Liver (tissue), 9 donors: ENCODE results near the gene TTLL7. TPM values are rescaled to one million over a fixed set of nuclear protein-coding genes. Genes with fewer than 3 reads are reported as not detected.

Experiments
- DNase-seq: peaks from one replicate; pipeline ENCODE4 v3.0.0-alpha.2; 2017; ENCODE audit warnings: low spot score
- H3K27ac ChIP-seq, 2 donors: one replicate each; pipeline ENCODE4 v1.7.0; 2013; ENCODE audit warnings: inconsistent platforms in 2 of 2, low read length in 2 of 2, control low read depth in 1 of 2, low read depth in 1 of 2, mild to moderate bottlenecking in 1 of 2
- H3K27me3 ChIP-seq, 4 donors: one replicate each; pipeline versions ENCODE4 v1.6.1 to v1.7.0; 2013; ENCODE audit warnings: low read length in 3 of 4, inconsistent platforms in 1 of 4, mild to moderate bottlenecking in 1 of 4, moderate library complexity in 1 of 4; ENCODE audit not compliant: control insufficient read depth in 4 of 4, insufficient read depth in 4 of 4
- H3K36me3 ChIP-seq, 4 donors: one replicate each; pipeline versions ENCODE4 v1.6.1 to v1.7.0; 2013; ENCODE audit warnings: low read length in 3 of 4, mild to moderate bottlenecking in 3 of 4, low read depth in 1 of 4, moderate library complexity in 1 of 4; ENCODE audit not compliant: control insufficient read depth in 4 of 4, insufficient read depth in 3 of 4
- H3K4me1 ChIP-seq, 4 donors: one replicate each; pipeline versions ENCODE4 v1.6.1 to v1.7.0; 2013; ENCODE audit warnings: low read length in 3 of 4, mild to moderate bottlenecking in 3 of 4, moderate library complexity in 1 of 4; ENCODE audit not compliant: control insufficient read depth in 4 of 4, insufficient read depth in 4 of 4
- H3K4me3 ChIP-seq, 3 donors: one replicate each; pipeline versions ENCODE4 v1.6.1 to v1.7.0; 2013; ENCODE audit warnings: low read length in 3 of 3, control low read depth in 1 of 3, low read depth in 1 of 3, mild to moderate bottlenecking in 1 of 3
- H3K9ac ChIP-seq, 2 donors: one replicate each; pipeline ENCODE4 v1.7.0; 2013; ENCODE audit warnings: low read length in 2 of 2, mild to moderate bottlenecking in 2 of 2, moderate library complexity in 2 of 2, control low read depth in 1 of 2, low read depth in 1 of 2
- H3K9me3 ChIP-seq, 4 donors: one replicate each; pipeline versions ENCODE4 v1.6.1 to v1.7.0; 2013; ENCODE audit warnings: low read length in 3 of 4; ENCODE audit not compliant: control insufficient read depth in 4 of 4
- ATF3 ChIP-seq: IDR thresholded peaks from 2 replicates; pipeline ENCODE4 v1.6.1; 2016; ENCODE audit warnings: antibody characterized with exemption
- CTCF ChIP-seq: fragments of 150-350 bp; IDR thresholded peaks from 2 replicates; pipeline ENCODE4 v1.5.1; 2017; ENCODE audit warnings: improper control_type of control experiment, low read depth, low read length; ENCODE audit not compliant: missing input control
- EGR1 ChIP-seq, 2 donors: IDR thresholded peaks; 2 replicates each; pipeline ENCODE4 v1.6.1; 2016 to 2018; ENCODE audit warnings: antibody characterized with exemption in 2 of 2, low read depth in 2 of 2
- FOXA1 ChIP-seq: IDR thresholded peaks from 2 replicates; pipeline ENCODE4 v1.6.1; 2016; ENCODE audit warnings: antibody characterized with exemption
- FOXA2 ChIP-seq: IDR thresholded peaks from 2 replicates; pipeline ENCODE4 v1.6.1; 2016; ENCODE audit warnings: antibody characterized with exemption
- GABPA ChIP-seq, 2 donors: IDR thresholded peaks in 1 of 2; conservative IDR thresholded peaks in 1 of 2; 2 replicates each; pipeline ENCODE4 v1.6.1; 2016; ENCODE audit warnings: antibody characterized with exemption in 2 of 2, mild to moderate bottlenecking in 1 of 2, moderate library complexity in 1 of 2
- HNF4A ChIP-seq, 2 donors: conservative IDR thresholded peaks; 2 replicates each; pipeline ENCODE4 v1.6.1; 2016; ENCODE audit warnings: antibody characterized with exemption in 2 of 2, mild to moderate bottlenecking in 2 of 2
- HNF4G ChIP-seq: IDR thresholded peaks from 2 replicates; pipeline ENCODE4 v1.6.1; 2016; ENCODE audit warnings: antibody characterized with exemption
- JUND ChIP-seq, 2 donors: IDR thresholded peaks; 2 replicates each; pipeline ENCODE4 v1.6.1; 2016; ENCODE audit warnings: antibody characterized with exemption in 2 of 2
- NR2F2 ChIP-seq: IDR thresholded peaks from 2 replicates; pipeline ENCODE4 v1.6.1; 2016; ENCODE audit warnings: antibody characterized with exemption
- RAD21 ChIP-seq, 2 donors: IDR thresholded peaks; 2 replicates each; pipeline ENCODE4 v1.6.1; 2016; ENCODE audit warnings: antibody characterized with exemption in 2 of 2, mild to moderate bottlenecking in 2 of 2
- RXRA ChIP-seq, 2 donors: IDR thresholded peaks; 2 replicates each; pipeline ENCODE4 v1.6.1; 2017 to 2018; ENCODE audit warnings: antibody characterized with exemption in 2 of 2, mild to moderate bottlenecking in 1 of 2
- SP1 ChIP-seq: IDR thresholded peaks from 2 replicates; pipeline ENCODE4 v1.6.1; 2018; ENCODE audit warnings: antibody characterized with exemption, mild to moderate bottlenecking
- TAF1 ChIP-seq: conservative IDR thresholded peaks from 2 replicates; pipeline ENCODE4 v1.6.1; 2016; ENCODE audit warnings: antibody characterized with exemption, mild to moderate bottlenecking
- YY1 ChIP-seq: IDR thresholded peaks from 2 replicates; pipeline ENCODE4 v1.6.1; 2016; ENCODE audit warnings: antibody characterized with exemption, mild to moderate bottlenecking
- ZBTB33 ChIP-seq: IDR thresholded peaks from 2 replicates; pipeline ENCODE4 v1.6.1; 2016; ENCODE audit warnings: antibody characterized with exemption
- WGBS: extraction: QIAGEN DNeasy Blood & Tissue Kit; methylation state at CpG from one replicate; pipeline ENCODE4 v1.1.7; 2013; 5-methylcytosine and 5-hydroxymethylcytosine counted together
- polyA plus RNA-seq, 2 donors: library from polyadenylated mRNA; stranded (reverse) in 1 of 2; unstranded in 1 of 2; fragments of 200-250 nt in 1 of 2; fragments of >200 nt in 1 of 2; fragmentation: Nextera tagmentation in 1 of 2; extraction: Ambion mirVana in 1 of 2; gene quantifications; one replicate each; pipeline versions ENCODE4 v1.2.1 to v1.2.3, GENCODE V29; 2013 to 2015
- total RNA-seq, 2 donors: library from RNA; depleted of rRNA; stranded (reverse); fragments of >200 nt; gene quantifications; one replicate each; pipeline ENCODE4 v1.2.3, GENCODE V29; 2014
- TF ChIP-seq, protein P1 (sequence below): IDR thresholded peaks from 2 replicates; pipeline ENCODE4 v1.6.1; 2016; ENCODE audit warnings: antibody characterized with exemption
- TF ChIP-seq, protein P2 (sequence below): IDR thresholded peaks from 2 replicates; pipeline ENCODE4 v1.6.1; 2016; ENCODE audit warnings: antibody characterized with exemption, mild to moderate bottlenecking
- donor health status: healthy.
- donor health status: healthy.
- donor health status: healthy.
- donor health status: healthy.
- donor health status: healthy.

The TTLL7 gene
- total and polyA plus RNA-seq, 4 donors = 1.1 to 6.0 (median 1.9) TPM

DNA sequence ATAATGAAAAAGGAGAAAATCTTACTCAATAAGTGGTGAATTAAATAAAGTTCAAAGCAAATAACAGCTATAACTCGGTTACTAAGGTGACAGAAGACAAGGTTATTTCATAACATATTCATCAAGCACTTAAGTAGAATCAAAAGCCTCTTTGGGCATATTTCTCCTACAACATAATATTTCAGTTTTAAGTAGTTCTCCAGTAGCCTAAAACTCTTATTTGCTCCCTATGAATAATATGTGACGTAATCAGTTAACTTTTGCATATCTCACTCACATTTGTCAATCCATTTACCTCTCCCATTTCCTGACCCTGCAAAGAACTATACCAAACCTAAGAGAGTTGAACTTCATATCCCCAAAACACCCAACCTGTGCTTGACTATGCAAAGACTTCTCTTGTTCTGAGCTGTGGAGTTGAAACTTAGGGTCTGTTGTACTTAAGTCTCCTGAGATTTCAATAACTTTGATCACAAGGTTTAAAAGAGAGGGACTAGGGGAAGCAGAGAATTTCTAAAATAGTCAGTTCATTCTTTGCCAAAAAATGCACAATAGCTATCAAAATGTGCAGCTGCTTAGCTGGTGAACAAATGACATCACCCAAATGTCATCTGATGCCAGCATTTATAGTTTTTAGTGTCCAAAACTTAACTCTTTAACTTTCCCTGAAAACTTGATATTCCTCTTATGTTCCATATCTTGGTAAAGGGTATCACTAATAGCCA is 37.2 kb downstream of the TTLL7 start:
- Histone ChIP-seq H3K9ac (no peak overlapping the region), H3K36me3 (no peaks in the 10 kb centered on the region), H3K4me1 (no peaks in the 10 kb centered on the region), H3K9me3 (no peaks in the 10 kb centered on the region), H3K27ac (no peak overlapping the region), H3K4me3 (no peak overlapping the region), H3K27me3 (no peaks in the 10 kb centered on the region)
- WGBS = 69% methylated on average over 2 of the region's 2 CpGs
- no peak for TF ChIP-seq CTCF
- TF ChIP-seq, protein P1, sequence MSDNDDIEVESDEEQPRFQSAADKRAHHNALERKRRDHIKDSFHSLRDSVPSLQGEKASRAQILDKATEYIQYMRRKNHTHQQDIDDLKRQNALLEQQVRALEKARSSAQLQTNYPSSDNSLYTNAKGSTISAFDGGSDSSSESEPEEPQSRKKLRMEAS = no peak
- DNase-seq = no peak

DNA sequence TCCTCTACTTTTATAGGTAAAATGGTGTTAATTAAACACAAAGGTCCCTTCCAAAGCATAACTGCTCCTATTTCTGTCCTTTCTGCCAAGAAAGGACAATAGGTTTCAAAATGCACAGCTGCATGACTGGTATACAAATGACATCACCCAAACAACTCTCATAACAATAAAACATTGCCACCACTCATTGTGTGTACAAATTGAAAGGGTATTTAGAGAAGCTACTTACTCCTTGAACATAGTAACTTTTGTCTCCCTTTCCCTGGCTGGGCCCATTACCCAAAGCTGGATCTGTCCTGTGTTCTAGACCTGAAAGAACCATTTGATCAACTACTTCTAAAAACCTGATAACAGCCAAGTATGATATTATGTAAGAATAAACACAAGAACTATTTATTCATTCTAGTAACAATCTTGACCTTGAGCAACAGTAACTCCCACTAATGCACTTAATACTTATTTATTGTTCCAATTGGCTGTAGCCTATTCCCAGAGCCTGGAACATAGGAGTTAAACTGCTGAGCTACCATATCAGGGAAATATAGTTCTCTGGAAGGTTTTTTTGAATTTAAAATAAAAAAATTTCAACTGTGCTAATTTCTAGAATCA is 38.2 kb downstream of the TTLL7 start:
- no peaks in the 10 kb centered on the region for H3K27me3 ChIP-seq
- H3K36me3 ChIP-seq = no peaks in the 10 kb centered on the region
- no peak for TF ChIP-seq FOXA2
- TF ChIP-seq TAF1 = no peak
- TF ChIP-seq ZBTB33 = no peak
- no peak for TF ChIP-seq CTCF
- TF ChIP-seq HNF4A (conservative IDR thresholded peaks at IDR 0.05) = no peak
- no peak for TF ChIP-seq YY1
- no peak for TF ChIP-seq ATF3
- TF ChIP-seq SP1 = no peak
- TF ChIP-seq GABPA (IDR thresholded peaks at IDR 0.05 in 1 of 2, conservative IDR thresholded peaks at IDR 0.05 in 1 of 2) = no peak
- TF ChIP-seq NR2F2 = no peak
- no peak for TF ChIP-seq RAD21 (IDR thresholded peaks at IDR 0.05)
- TF ChIP-seq JUND (IDR thresholded peaks at IDR 0.05) = no peak
- TF ChIP-seq, protein P1 = no peak
- no peak for TF ChIP-seq EGR1 (IDR thresholded peaks at IDR 0.05; ENCODE audit: low read depth in 2 of 2)
- TF ChIP-seq RXRA (IDR thresholded peaks at IDR 0.05) = no peak
- no peak for TF ChIP-seq FOXA1
- TF ChIP-seq HNF4G = no peak
- TF ChIP-seq, protein P2, sequence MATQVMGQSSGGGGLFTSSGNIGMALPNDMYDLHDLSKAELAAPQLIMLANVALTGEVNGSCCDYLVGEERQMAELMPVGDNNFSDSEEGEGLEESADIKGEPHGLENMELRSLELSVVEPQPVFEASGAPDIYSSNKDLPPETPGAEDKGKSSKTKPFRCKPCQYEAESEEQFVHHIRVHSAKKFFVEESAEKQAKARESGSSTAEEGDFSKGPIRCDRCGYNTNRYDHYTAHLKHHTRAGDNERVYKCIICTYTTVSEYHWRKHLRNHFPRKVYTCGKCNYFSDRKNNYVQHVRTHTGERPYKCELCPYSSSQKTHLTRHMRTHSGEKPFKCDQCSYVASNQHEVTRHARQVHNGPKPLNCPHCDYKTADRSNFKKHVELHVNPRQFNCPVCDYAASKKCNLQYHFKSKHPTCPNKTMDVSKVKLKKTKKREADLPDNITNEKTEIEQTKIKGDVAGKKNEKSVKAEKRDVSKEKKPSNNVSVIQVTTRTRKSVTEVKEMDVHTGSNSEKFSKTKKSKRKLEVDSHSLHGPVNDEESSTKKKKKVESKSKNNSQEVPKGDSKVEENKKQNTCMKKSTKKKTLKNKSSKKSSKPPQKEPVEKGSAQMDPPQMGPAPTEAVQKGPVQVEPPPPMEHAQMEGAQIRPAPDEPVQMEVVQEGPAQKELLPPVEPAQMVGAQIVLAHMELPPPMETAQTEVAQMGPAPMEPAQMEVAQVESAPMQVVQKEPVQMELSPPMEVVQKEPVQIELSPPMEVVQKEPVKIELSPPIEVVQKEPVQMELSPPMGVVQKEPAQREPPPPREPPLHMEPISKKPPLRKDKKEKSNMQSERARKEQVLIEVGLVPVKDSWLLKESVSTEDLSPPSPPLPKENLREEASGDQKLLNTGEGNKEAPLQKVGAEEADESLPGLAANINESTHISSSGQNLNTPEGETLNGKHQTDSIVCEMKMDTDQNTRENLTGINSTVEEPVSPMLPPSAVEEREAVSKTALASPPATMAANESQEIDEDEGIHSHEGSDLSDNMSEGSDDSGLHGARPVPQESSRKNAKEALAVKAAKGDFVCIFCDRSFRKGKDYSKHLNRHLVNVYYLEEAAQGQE = no peak
- no peak overlapping the region for H3K9ac ChIP-seq
- no peaks in the 10 kb centered on the region for H3K4me1 ChIP-seq
- no peak overlapping the region for H3K27ac ChIP-seq
- no peaks in the 10 kb centered on the region for H3K9me3 ChIP-seq
- H3K4me3 ChIP-seq = no peak overlapping the region
- no peak for DNase-seq
